AG09309 (cell line): ENCODE measurements around the gene UGT8.
"Not testable (repeated sequence)": the region's sequence is repeated elsewhere in the genome, so short reads cannot be mapped to it uniquely, and the experiment has no call there.

Experiments used
- DNase-seq: peaks from one replicate; pipeline ENCODE4 v3.0.0-alpha.2; 2010; ENCODE audit warnings: low read depth
- H3K4me3 ChIP-seq: 2 replicates; pipeline ENCODE4 v1.5.1; 2011; ENCODE audit warnings: mild to moderate bottlenecking, low read depth, low read length, moderate library complexity; ENCODE audit not compliant: control insufficient read depth
- TF ChIP-seq, protein P1 (sequence below): IDR thresholded peaks from 2 replicates; pipeline ENCODE4 v1.5.1; 2011; ENCODE audit warnings: mild to moderate bottlenecking, low read depth, low read length, inconsistent platforms; ENCODE audit not compliant: insufficient read depth, control insufficient read depth; ENCODE audit errors: missing control alignments

Gene UGT8

DNA sequence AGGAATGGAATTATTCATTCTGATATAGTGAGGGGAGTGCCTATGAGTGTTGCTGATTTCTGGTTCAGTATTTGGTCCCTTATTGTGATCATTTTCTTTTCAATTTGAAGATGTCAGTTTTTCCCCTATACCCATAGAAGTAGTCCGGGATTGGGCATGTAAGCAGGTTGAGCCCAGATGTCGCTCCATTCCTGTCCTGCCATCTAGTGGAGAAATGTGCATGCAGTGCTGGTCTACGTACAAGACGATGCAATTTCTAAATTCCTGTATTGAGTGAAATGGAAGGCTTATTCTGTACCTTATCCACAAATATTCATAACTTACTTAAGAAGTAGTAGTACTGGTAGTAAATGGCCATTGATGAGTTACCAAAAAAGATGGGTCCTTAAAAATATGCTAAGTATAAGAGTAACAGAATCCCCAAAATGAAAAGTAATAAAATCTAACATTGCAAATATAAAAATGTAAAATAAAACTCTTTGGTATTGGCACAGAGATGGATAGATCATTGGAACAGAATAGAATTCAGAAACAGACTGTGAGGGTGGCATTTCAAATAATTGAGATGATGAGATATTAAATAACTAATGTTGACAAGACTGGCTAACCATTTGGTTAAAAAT, 60.9 kb downstream of the UGT8 start:
- DNase-seq = peak; percentile 28
- no peak overlapping the region for H3K4me3 ChIP-seq
- TF ChIP-seq, protein P1, sequence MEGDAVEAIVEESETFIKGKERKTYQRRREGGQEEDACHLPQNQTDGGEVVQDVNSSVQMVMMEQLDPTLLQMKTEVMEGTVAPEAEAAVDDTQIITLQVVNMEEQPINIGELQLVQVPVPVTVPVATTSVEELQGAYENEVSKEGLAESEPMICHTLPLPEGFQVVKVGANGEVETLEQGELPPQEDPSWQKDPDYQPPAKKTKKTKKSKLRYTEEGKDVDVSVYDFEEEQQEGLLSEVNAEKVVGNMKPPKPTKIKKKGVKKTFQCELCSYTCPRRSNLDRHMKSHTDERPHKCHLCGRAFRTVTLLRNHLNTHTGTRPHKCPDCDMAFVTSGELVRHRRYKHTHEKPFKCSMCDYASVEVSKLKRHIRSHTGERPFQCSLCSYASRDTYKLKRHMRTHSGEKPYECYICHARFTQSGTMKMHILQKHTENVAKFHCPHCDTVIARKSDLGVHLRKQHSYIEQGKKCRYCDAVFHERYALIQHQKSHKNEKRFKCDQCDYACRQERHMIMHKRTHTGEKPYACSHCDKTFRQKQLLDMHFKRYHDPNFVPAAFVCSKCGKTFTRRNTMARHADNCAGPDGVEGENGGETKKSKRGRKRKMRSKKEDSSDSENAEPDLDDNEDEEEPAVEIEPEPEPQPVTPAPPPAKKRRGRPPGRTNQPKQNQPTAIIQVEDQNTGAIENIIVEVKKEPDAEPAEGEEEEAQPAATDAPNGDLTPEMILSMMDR = peak; percentile 90

DNA sequence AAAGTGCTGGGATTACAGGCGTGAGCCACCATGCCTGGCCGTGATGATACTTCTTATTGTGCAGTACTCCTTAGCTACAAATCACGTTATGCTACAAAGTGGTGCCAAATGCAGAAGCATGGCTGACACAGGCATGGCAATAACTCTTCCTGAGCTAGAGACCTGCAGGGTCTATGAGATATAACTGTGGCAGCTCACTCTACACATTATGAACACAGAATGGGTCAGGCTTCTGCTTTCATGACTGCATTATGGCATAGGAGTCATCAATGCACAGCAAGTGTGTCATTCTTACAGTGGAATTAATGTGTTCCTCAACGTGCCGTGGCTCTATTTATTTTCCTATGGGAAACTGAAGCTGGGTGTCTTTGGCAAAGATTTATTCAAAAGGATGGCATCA, 64.5 kb downstream of the UGT8 start:
- H3K4me3 ChIP-seq = no peak overlapping the region
- DNase-seq = no peak
- TF ChIP-seq, protein P1 = no peak

DNA sequence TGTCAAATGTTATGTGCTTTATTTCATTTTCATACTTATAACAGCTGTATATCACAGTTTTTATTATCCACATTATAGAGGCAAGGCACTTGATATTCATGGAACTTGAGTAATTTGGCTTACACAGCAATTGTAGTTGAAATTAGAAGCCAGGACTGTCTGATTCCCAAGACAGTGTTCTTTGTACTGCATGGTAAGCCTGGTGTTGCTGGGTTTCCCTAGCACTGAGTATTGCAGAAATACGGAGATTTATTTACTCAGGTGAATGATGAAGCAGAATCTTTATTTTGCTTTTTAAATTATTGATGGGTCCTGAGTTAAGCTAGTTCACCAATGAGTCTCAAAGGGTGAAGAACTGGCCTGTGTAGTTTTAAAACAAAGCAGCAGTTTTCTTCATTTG, 70.0 kb downstream of the UGT8 start:
- DNase-seq = no peak
- TF ChIP-seq, protein P1 = no peak
- no peak overlapping the region for H3K4me3 ChIP-seq

DNA sequence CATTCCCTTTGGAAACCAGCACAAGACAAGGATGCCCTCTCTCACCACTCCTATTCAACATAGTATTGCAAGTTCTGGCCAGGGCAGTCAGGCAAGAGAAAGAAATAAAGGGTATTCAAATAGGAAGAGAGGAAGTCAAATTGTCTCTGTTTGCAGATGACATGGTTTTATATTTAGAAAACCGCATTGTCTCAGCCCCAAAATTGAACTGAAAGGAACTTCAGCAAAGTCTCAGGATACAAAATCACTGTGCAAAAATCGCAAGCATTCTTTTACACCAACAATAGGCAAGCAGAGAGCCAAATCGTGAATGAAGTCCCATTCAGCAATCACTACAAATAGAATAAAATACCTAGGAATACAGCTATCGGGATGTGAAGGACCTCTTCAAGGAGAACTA, 72.1 kb downstream of the UGT8 start:
- H3K4me3 ChIP-seq, DNase-seq: not testable (repeated sequence)

DNA sequence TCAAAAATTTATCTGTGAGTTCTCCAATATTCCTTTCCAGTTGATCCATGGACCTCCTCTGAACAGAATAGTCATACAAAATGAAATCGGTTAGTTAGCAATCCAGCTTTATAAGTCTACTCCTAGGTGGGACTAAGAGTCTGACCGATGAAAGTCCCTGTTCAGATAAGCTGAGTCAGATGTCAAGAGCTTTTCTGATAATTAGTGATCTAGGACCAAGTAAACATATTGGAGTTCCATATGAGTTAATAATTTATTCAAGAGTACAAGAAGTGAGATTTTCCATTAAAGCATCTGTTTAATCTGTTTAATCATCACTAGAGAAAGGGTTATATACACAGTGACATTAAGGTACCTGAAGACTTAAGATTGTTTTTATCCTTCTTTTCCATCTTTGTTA, 74.7 kb downstream of the UGT8 start:
- TF ChIP-seq, protein P1 = no peak
- no peak for DNase-seq
- H3K4me3 ChIP-seq = no peak overlapping the region

DNA sequence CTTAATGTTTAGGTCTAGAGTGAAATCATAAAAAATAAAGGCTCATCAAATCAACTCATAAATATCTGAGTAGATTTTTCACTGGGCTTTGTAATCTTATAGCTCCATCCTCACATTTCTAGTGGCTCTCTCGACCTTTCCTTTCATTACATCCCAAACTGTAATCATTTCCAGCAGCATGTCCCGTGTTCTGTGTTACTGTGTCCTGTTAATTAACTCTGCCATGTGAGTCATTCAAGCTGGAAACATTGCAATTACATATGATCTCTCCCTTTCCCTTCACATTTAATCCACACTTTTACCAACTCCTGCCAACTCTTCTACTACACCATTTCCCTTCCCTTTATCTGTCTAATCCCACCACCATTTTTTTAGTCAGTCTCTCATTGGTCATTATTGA, 75.5 kb downstream of the UGT8 start:
- H3K4me3 ChIP-seq = no peak overlapping the region

DNA sequence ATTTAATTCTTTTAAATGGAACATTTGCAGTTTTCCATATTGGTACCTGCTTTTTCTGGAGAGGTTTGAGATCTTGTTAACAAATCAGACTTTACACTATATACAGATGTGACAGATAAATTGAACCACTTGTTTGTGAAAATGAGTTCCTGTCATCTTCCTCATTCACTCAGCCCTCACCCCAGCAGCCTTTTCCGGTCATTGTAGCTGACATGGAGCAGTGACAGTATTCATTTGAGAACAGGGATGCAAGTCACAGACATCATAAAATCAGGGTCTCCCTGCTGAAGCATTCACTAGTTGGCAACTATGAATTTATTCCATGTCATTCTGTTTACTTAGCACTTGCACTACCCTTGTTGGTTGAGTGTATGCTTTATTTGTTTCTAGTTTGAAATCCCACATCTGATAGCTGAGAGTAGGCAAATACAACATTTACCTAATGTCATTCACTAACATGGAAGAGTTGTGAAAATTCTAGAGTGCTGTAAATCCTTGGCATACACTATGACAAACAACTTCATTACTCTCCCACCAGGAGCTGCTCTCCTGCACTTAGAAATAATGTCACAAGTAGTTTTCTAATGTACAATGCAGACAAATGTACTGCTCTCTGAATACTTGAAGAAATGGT, 78.9 kb downstream of the UGT8 start:
- TF ChIP-seq, protein P1 = no peak
- no peak overlapping the region for H3K4me3 ChIP-seq
- no peak for DNase-seq

More for the DNA sequence above, 75.5 kb downstream of the UGT8 start:
- TF ChIP-seq, protein P1 = no peak
- no peak for DNase-seq
